HepG2 (cell line): ENCODE results near the gene CALML6. TPM values are rescaled to one million over a fixed set of nuclear protein-coding genes. Genes with fewer than 3 reads are reported as not detected.

Experiments
- ATRX ChIP-seq: sonication (generic); formaldehyde crosslinking; IDR thresholded peaks from 2 replicates; pipeline ENCODE4 v1.4.0; 2020; ENCODE audit warnings: missing genetic modification reagents, borderline replicate concordance
- CAMTA2 ChIP-seq: sonication (generic); formaldehyde crosslinking; IDR thresholded peaks from 2 replicates; pipeline ENCODE4 v1.4.0; 2020; ENCODE audit warnings: mild to moderate bottlenecking, missing genetic modification reagents, borderline replicate concordance
- CEBPG ChIP-seq: IDR thresholded peaks from 2 replicates; pipeline ENCODE4 v1.6.1; 2016
- GPN1 ChIP-seq: sonication (generic); formaldehyde crosslinking; IDR thresholded peaks from 2 replicates; pipeline ENCODE4 v1.5.1; 2020; ENCODE audit warnings: missing genetic modification reagents, borderline replicate concordance
- HCFC1 ChIP-seq: fragments of 150-350 bp; IDR thresholded peaks from 2 replicates; pipeline ENCODE4 v1.6.1; 2014; ENCODE audit warnings: low read depth, low read length
- HOXD1 ChIP-seq: sonication (generic); formaldehyde crosslinking; IDR thresholded peaks from 2 replicates; pipeline ENCODE4 v1.5.0; 2020; ENCODE audit warnings: missing genetic modification reagents
- JDP2 ChIP-seq: sonication (generic); formaldehyde crosslinking; IDR thresholded peaks from 2 replicates; pipeline ENCODE4 v1.8.1; 2022; ENCODE audit warnings: missing genetic modification reagents, borderline replicate concordance
- MED13 ChIP-seq: sonication (generic); formaldehyde crosslinking; IDR thresholded peaks from 2 replicates; pipeline ENCODE4 v1.5.0; 2020; ENCODE audit warnings: missing genetic modification reagents
- RXRB ChIP-seq: IDR thresholded peaks from 2 replicates; pipeline ENCODE4 v1.6.1; 2016; ENCODE audit warnings: borderline replicate concordance, missing genetic modification reagents, missing compliant biosample characterization
- TBX2 ChIP-seq: sonication (generic); formaldehyde crosslinking; IDR thresholded peaks from 2 replicates; pipeline ENCODE4 v1.5.0; 2020; ENCODE audit warnings: missing genetic modification reagents, mild to moderate bottlenecking, borderline replicate concordance
- TOPORS ChIP-seq: sonication (generic); formaldehyde crosslinking; IDR thresholded peaks from 2 replicates; pipeline ENCODE4 v1.8.0; 2023; ENCODE audit warnings: mild to moderate bottlenecking, missing genetic modification reagents
- ZBTB8A ChIP-seq: sonication (generic); formaldehyde crosslinking; IDR thresholded peaks from 2 replicates; pipeline ENCODE4 v1.4.0; 2020; ENCODE audit warnings: mild to moderate bottlenecking, low read depth, missing genetic modification reagents, borderline replicate concordance
- ZNF230 ChIP-seq: sonication (generic); formaldehyde crosslinking; IDR thresholded peaks from 2 replicates; pipeline ENCODE4 v1.4.0; 2020; ENCODE audit warnings: mild to moderate bottlenecking, missing genetic modification reagents
- ZNF430 ChIP-seq: sonication (generic); formaldehyde crosslinking; IDR thresholded peaks from 2 replicates; pipeline ENCODE4 v1.9.0; 2021; ENCODE audit warnings: mild to moderate bottlenecking, missing genetic modification reagents
- ZNF792 ChIP-seq: IDR thresholded peaks from 2 replicates; pipeline ENCODE4 v1.6.1; 2016
- ZSCAN25 ChIP-seq: sonication (generic); formaldehyde crosslinking; IDR thresholded peaks from 2 replicates; pipeline ENCODE4 v1.8.0; 2022; ENCODE audit warnings: mild to moderate bottlenecking, missing genetic modification reagents
- polyA plus RNA-seq, 8 experiments: library from polyadenylated mRNA; depleted of rRNA in 3 of 8; stranded (reverse) in 7 of 8; unstranded in 1 of 8; fragments of >200 nt; fragmentation: Illumina TruSeq in 4 of 8; extraction: Trizol in 4 of 8; gene quantifications; 2 replicates each; pipeline versions ENCODE4 v1.2.1 to v1.2.3, GENCODE V29; 2011 to 2016; ENCODE audit warnings: low read depth in 4 of 8, missing spikeins in 1 of 8, mixed read lengths in 1 of 8; ENCODE audit not compliant: insufficient read depth in 1 of 8
- total RNA-seq, 5 experiments: library from RNA; depleted of rRNA; stranded (reverse); fragments of >200 nt; fragmentation: Illumina TruSeq; extraction: Trizol; gene quantifications; 2 replicates each; pipeline ENCODE4 v1.2.3, GENCODE V29; 2016; ENCODE audit warnings: low read depth in 1 of 5
- TF ChIP-seq, protein P1 (sequence below): IDR thresholded peaks from 2 replicates; pipeline ENCODE4 v1.6.1; 2018; ENCODE audit warnings: missing genetic modification reagents
- TF ChIP-seq, protein P2 (sequence below): sonication (generic); formaldehyde crosslinking; IDR thresholded peaks from 2 replicates; pipeline ENCODE4 v1.4.0; 2020; ENCODE audit warnings: mild to moderate bottlenecking, low read depth, missing genetic modification reagents
- TF ChIP-seq, protein P3 (sequence below): sonication (generic); formaldehyde crosslinking; IDR thresholded peaks from 2 replicates; pipeline ENCODE4 v1.4.0; 2020; ENCODE audit warnings: missing genetic modification reagents
- TF ChIP-seq, protein P4 (sequence below): sonication (generic); formaldehyde crosslinking; IDR thresholded peaks from 2 replicates; pipeline ENCODE4 v1.5.1; 2020; ENCODE audit warnings: mild to moderate bottlenecking, missing genetic modification reagents

Gene CALML6
- total and polyA plus RNA-seq, 2 of the 13 experiments (the other 11 are each of a cell fraction or from before 2014, with no cell fraction given): 0.11 to 0.12 TPM

DNA sequence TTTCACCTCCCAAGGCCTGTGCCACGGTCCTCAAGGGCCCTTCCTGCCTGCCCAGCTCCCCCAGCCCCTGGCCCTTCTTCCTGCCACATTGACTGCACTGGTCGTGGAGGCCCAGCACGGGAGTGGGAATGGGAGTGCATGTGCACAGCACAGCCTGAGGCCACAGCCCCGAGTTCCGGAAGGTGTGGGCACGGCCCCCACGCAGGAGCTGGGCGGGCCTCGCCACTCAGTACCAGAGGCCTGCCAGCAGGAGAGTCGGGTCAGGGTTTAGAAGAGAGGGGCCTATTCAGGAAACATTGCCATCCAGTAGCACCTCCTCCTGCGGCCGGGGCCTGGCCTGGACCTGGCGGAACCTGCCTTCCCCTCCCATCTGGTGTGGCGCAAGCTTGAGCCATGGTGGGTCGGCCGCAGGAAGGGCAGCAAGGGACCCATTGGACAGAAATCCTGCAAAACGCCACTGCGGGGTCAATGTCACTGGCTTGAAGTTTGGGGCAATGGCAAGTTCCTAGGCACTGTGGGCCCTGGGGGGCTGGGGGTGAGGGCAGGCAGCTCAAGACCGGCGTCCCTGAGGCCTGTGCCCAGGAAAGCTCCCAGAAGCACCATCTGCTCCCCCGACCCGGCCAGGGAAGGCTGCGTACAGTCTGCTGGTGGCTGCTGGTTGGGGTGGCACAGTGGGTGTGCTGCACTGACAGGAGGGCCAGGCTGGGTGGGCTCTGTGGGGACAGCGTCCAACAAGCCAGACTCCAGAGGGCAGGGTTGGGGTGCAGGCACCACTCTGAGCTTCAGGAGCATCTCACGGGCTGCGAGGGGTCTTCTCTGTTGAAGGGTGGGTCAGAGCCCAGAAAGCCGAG, 5.8 kb downstream of the CALML6 start (continued):
- TF ChIP-seq CAMTA2 (CRISPR knock-in tag) (no peak), JDP2 (CRISPR knock-in tag) (no peak), ZBTB8A (CRISPR knock-in tag) (no peak), MED13 (CRISPR knock-in tag) (no peak), HCFC1 (no peak), TBX2 (CRISPR knock-in tag) (peak; percentile 59), ZSCAN25 (CRISPR knock-in tag) (0 out of 2 replicates have a peak, but pooled peaks have one; percentile 19), HOXD1 (CRISPR knock-in tag) (no peak), ZNF230 (CRISPR knock-in tag) (peak; percentile 29; the same call in 1 of the 2 replicates), CEBPG (CRISPR knock-in tag) (peak; percentile 83), ZNF430 (CRISPR knock-in tag) (0 out of 2 replicates have a peak, but pooled peaks have one; percentile 43), TOPORS (no peak), GPN1 (CRISPR knock-in tag) (no peak), RXRB (peak; percentile 26; the same call in 1 of the 2 replicates), ATRX (CRISPR knock-in tag) (no peak), ZNF792 (CRISPR knock-in tag) (peak; percentile 48; the same call in 1 of the 2 replicates)
- TF ChIP-seq, protein P1, sequence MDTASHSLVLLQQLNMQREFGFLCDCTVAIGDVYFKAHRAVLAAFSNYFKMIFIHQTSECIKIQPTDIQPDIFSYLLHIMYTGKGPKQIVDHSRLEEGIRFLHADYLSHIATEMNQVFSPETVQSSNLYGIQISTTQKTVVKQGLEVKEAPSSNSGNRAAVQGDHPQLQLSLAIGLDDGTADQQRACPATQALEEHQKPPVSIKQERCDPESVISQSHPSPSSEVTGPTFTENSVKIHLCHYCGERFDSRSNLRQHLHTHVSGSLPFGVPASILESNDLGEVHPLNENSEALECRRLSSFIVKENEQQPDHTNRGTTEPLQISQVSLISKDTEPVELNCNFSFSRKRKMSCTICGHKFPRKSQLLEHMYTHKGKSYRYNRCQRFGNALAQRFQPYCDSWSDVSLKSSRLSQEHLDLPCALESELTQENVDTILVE: no peak
- TF ChIP-seq, protein P2, sequence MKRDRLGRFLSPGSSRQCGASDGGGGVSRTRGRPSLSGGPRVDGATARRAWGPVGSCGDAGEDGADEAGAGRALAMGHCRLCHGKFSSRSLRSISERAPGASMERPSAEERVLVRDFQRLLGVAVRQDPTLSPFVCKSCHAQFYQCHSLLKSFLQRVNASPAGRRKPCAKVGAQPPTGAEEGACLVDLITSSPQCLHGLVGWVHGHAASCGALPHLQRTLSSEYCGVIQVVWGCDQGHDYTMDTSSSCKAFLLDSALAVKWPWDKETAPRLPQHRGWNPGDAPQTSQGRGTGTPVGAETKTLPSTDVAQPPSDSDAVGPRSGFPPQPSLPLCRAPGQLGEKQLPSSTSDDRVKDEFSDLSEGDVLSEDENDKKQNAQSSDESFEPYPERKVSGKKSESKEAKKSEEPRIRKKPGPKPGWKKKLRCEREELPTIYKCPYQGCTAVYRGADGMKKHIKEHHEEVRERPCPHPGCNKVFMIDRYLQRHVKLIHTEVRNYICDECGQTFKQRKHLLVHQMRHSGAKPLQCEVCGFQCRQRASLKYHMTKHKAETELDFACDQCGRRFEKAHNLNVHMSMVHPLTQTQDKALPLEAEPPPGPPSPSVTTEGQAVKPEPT (CRISPR knock-in tag): no peak
- TF ChIP-seq, protein P3, sequence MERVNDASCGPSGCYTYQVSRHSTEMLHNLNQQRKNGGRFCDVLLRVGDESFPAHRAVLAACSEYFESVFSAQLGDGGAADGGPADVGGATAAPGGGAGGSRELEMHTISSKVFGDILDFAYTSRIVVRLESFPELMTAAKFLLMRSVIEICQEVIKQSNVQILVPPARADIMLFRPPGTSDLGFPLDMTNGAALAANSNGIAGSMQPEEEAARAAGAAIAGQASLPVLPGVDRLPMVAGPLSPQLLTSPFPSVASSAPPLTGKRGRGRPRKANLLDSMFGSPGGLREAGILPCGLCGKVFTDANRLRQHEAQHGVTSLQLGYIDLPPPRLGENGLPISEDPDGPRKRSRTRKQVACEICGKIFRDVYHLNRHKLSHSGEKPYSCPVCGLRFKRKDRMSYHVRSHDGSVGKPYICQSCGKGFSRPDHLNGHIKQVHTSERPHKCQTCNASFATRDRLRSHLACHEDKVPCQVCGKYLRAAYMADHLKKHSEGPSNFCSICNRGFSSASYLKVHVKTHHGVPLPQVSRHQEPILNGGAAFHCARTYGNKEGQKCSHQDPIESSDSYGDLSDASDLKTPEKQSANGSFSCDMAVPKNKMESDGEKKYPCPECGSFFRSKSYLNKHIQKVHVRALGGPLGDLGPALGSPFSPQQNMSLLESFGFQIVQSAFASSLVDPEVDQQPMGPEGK (CRISPR knock-in tag): peak; percentile 60
- TF ChIP-seq, protein P4, sequence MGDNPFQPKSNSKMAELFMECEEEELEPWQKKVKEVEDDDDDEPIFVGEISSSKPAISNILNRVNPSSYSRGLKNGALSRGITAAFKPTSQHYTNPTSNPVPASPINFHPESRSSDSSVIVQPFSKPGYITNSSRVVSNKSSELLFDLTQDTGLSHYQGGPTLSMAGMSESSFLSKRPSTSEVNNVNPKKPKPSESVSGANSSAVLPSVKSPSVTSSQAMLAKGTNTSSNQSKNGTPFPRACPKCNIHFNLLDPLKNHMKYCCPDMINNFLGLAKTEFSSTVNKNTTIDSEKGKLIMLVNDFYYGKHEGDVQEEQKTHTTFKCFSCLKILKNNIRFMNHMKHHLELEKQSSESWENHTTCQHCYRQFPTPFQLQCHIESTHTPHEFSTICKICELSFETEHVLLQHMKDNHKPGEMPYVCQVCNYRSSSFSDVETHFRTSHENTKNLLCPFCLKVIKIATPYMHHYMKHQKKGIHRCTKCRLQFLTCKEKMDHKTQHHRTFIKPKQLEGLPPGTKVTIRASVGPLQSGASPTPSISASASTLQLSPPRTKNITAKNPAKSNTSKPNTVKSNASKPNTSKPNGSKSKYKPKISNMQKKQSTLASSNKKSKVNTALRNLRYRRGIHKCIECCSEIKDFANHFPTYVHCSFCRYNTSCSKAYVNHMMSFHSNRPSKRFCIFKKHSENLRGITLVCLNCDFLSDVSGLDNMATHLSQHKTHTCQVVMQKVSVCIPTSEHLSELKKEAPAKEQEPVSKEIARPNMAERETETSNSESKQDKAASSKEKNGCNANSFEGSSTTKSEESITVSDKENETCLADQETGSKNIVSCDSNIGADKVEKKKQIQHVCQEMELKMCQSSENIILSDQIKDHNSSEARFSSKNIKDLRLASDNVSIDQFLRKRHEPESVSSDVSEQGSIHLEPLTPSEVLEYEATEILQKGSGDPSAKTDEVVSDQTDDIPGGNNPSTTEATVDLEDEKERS (CRISPR knock-in tag): no peak
